Measurements from ENCODE around the gene TENT5D. TPM values are rescaled to one million over a fixed set of nuclear protein-coding genes. Genes with fewer than 3 reads are reported as not detected.

Gene TENT5D
- total and polyA plus RNA-seq, 2 donors (not counting 1 experiment from before 2014, with no cell fraction given) = not detected

- Histone ChIP-seq H3K27me3 (replicated peaks in 1 of 4; ENCODE audit: control extremely low read depth in 1 of 4, control insufficient read depth in 3 of 4, insufficient read depth in 4 of 4, low read length in 3 of 4) (no peaks in the 10 kb centered on the region), H3K36me3 (replicated peaks in 1 of 2; ENCODE audit: control extremely low read depth in 1 of 2, control insufficient read depth in 1 of 2, extremely low read depth in 1 of 2, insufficient read depth in 2 of 2, low read length in 1 of 2) (no peaks in the 10 kb centered on the region), H3K9ac (ENCODE audit: low read length) (no peak overlapping the region), H3K4me1 (ENCODE audit: control insufficient read depth in 2 of 2, insufficient read depth in 2 of 2, low read length in 2 of 2) (no peaks in the 10 kb centered on the region), H3K9me3 (ENCODE audit: control extremely low read depth in 1 of 3, control insufficient read depth in 2 of 3, insufficient read depth in 1 of 3, low read length in 2 of 3) (peaks cover 0 to 3% (median 0%) of the 10 kb centered on the region in 3 donors), H3K27ac (ENCODE audit: low read length in 2 of 2) (no peak overlapping the region), H4K20me1 (ENCODE audit: control insufficient read depth, insufficient read depth, low read length, poor library complexity, severe bottlenecking) (no peaks in the 10 kb centered on the region), H3K4me3 (ENCODE audit: control extremely low read depth in 1 of 5, extremely low read depth in 1 of 5, insufficient read depth in 1 of 5, low read depth in 2 of 5, low read length in 4 of 5) (no peak overlapping the region), H3K4me2 (replicated peaks; ENCODE audit: low read depth, low read length, poor library complexity, severe bottlenecking) (no peak overlapping the region), H2AFZ (ENCODE audit: insufficient read depth, low read depth, low read length, poor library complexity, severe bottlenecking) (no peak overlapping the region), H3K79me2 (ENCODE audit: control insufficient read depth, insufficient read depth, low read length) (no peaks in the 10 kb centered on the region)
- H3K27ac Mint-ChIP-seq = no peak overlapping the region
- no peaks in the 10 kb centered on the region for H3K4me1 Mint-ChIP-seq
- ATAC-seq (ENCODE audit: low read depth) (no peak), DNase-seq (no peak)
- no peak overlapping the region for H3K4me3 Mint-ChIP-seq
- WGBS (ENCODE audit: insufficient coverage) = no CpG with 5 or more reads among the region's 3 CpGs
- H3K9me3 Mint-ChIP-seq (ENCODE audit: insufficient read depth) = no peaks in the 10 kb centered on the region
- ChIA-PET POLR2A (no interaction called here), CTCF (no interaction called here)
- intact Hi-C loops (cut with micrococcal nuclease) = no loop called here
- H3K27me3 Mint-ChIP-seq = no peaks in the 10 kb centered on the region
- TF ChIP-seq CTCF (IDR thresholded peaks at IDR 0.05) (no peak), EZH2 (IDR thresholded peaks at IDR 0.05; ENCODE audit: borderline replicate concordance, insufficient read depth, low read depth, low read length, poor library complexity, severe bottlenecking) (no peak)
Observed at GRCh38 chrX:80430826-80431504, 10.7 kb downstream of the TENT5D start.

GRCh38 chrX:80431505-80431832 lies 11.2 kb downstream of the TENT5D start:
- intact Hi-C loops (cut with micrococcal nuclease) = no loop called here
- no peaks in the 10 kb centered on the region for H3K36me3 ChIP-seq (replicated peaks in 1 of 2; ENCODE audit: control extremely low read depth in 1 of 2, control insufficient read depth in 1 of 2, extremely low read depth in 1 of 2, insufficient read depth in 2 of 2, low read length in 1 of 2)
- H3K27ac ChIP-seq (ENCODE audit: low read length in 2 of 2) = no peak overlapping the region

More at GRCh38 chrX:80431505-80431832, 11.2 kb downstream of the TENT5D start:
- Histone ChIP-seq H3K79me2 (ENCODE audit: control insufficient read depth, insufficient read depth, low read length) (no peaks in the 10 kb centered on the region), H3K4me2 (replicated peaks; ENCODE audit: low read depth, low read length, poor library complexity, severe bottlenecking) (no peak overlapping the region), H3K27me3 (replicated peaks in 1 of 4; ENCODE audit: control extremely low read depth in 1 of 4, control insufficient read depth in 3 of 4, insufficient read depth in 4 of 4, low read length in 3 of 4) (no peaks in the 10 kb centered on the region), H3K4me1 (ENCODE audit: control insufficient read depth in 2 of 2, insufficient read depth in 2 of 2, low read length in 2 of 2) (no peaks in the 10 kb centered on the region), H3K4me3 (ENCODE audit: control extremely low read depth in 1 of 5, extremely low read depth in 1 of 5, insufficient read depth in 1 of 5, low read depth in 2 of 5, low read length in 4 of 5) (no peak overlapping the region), H2AFZ (ENCODE audit: insufficient read depth, low read depth, low read length, poor library complexity, severe bottlenecking) (no peak overlapping the region), H3K9ac (ENCODE audit: low read length) (no peak overlapping the region), H4K20me1 (ENCODE audit: control insufficient read depth, insufficient read depth, low read length, poor library complexity, severe bottlenecking) (no peaks in the 10 kb centered on the region), H3K9me3 (ENCODE audit: control extremely low read depth in 1 of 3, control insufficient read depth in 2 of 3, insufficient read depth in 1 of 3, low read length in 2 of 3) (peaks cover 0 to 3% (median 0%) of the 10 kb centered on the region in 3 donors)
- Mint-ChIP-seq H3K4me3 (no peak overlapping the region), H3K9me3 (ENCODE audit: insufficient read depth) (no peaks in the 10 kb centered on the region), H3K27ac (no peak overlapping the region), H3K27me3 (no peaks in the 10 kb centered on the region), H3K4me1 (no peaks in the 10 kb centered on the region)
- no peak for ATAC-seq (ENCODE audit: low read depth)
- POLR2A ChIA-PET = no interaction called here
- DNase-seq = no peak
- CTCF ChIA-PET = no interaction called here
- TF ChIP-seq EZH2 (IDR thresholded peaks at IDR 0.05; ENCODE audit: borderline replicate concordance, insufficient read depth, low read depth, low read length, poor library complexity, severe bottlenecking) = no peak
- no peak for TF ChIP-seq CTCF (IDR thresholded peaks at IDR 0.05)
